Stimulated activated naive CD8-positive, alpha-beta T cell treated with anti-CD3 and anti-CD28 coated beads, Interleukin-15, amount 100 ng/mL, for 72 hours (primary cell): ENCODE data around the gene SECISBP2L.
"Not testable (repeated sequence)": the region's sequence is repeated elsewhere in the genome, so short reads cannot be mapped to it uniquely, and the experiment has no call there.

Source experiments
- ATAC-seq: fragments of 150-1000 bp; cut with Tn5 transposase; 2 replicates; pipeline ENCODE4 v1.10.0; 2021; ENCODE audit warnings: mild to moderate bottlenecking, moderate library complexity
- DNase-seq, 2 donors: peaks; one replicate each; pipeline ENCODE4 v3.0.0; 2021 to 2022
- H3K27ac Mint-ChIP-seq, 2 donors: one replicate each; pipeline ENCODE4 v1.8.0; 2022; ENCODE audit warnings: mild to moderate bottlenecking in 2 of 2, mixed read lengths in 2 of 2, moderate library complexity in 2 of 2
- H3K27me3 Mint-ChIP-seq: one replicate; pipeline ENCODE4 v1.8.0; 2022; ENCODE audit warnings: mixed read lengths
- H3K4me1 Mint-ChIP-seq: one replicate; pipeline ENCODE4 v1.8.0; 2022; ENCODE audit warnings: mild to moderate bottlenecking, mixed read lengths
- H3K4me3 Mint-ChIP-seq, 2 donors: one replicate each; pipeline ENCODE4 v1.8.0; 2022; ENCODE audit warnings: mild to moderate bottlenecking in 2 of 2, mixed read lengths in 2 of 2, moderate library complexity in 1 of 2
- H3K9me3 Mint-ChIP-seq, 2 donors: one replicate each; pipeline ENCODE4 v1.8.0; 2022; ENCODE audit warnings: mixed read lengths in 2 of 2

SECISBP2L gene, protein sequence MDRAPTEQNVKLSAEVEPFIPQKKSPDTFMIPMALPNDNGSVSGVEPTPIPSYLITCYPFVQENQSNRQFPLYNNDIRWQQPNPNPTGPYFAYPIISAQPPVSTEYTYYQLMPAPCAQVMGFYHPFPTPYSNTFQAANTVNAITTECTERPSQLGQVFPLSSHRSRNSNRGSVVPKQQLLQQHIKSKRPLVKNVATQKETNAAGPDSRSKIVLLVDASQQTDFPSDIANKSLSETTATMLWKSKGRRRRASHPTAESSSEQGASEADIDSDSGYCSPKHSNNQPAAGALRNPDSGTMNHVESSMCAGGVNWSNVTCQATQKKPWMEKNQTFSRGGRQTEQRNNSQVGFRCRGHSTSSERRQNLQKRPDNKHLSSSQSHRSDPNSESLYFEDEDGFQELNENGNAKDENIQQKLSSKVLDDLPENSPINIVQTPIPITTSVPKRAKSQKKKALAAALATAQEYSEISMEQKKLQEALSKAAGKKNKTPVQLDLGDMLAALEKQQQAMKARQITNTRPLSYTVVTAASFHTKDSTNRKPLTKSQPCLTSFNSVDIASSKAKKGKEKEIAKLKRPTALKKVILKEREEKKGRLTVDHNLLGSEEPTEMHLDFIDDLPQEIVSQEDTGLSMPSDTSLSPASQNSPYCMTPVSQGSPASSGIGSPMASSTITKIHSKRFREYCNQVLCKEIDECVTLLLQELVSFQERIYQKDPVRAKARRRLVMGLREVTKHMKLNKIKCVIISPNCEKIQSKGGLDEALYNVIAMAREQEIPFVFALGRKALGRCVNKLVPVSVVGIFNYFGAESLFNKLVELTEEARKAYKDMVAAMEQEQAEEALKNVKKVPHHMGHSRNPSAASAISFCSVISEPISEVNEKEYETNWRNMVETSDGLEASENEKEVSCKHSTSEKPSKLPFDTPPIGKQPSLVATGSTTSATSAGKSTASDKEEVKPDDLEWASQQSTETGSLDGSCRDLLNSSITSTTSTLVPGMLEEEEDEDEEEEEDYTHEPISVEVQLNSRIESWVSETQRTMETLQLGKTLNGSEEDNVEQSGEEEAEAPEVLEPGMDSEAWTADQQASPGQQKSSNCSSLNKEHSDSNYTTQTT

DNA sequence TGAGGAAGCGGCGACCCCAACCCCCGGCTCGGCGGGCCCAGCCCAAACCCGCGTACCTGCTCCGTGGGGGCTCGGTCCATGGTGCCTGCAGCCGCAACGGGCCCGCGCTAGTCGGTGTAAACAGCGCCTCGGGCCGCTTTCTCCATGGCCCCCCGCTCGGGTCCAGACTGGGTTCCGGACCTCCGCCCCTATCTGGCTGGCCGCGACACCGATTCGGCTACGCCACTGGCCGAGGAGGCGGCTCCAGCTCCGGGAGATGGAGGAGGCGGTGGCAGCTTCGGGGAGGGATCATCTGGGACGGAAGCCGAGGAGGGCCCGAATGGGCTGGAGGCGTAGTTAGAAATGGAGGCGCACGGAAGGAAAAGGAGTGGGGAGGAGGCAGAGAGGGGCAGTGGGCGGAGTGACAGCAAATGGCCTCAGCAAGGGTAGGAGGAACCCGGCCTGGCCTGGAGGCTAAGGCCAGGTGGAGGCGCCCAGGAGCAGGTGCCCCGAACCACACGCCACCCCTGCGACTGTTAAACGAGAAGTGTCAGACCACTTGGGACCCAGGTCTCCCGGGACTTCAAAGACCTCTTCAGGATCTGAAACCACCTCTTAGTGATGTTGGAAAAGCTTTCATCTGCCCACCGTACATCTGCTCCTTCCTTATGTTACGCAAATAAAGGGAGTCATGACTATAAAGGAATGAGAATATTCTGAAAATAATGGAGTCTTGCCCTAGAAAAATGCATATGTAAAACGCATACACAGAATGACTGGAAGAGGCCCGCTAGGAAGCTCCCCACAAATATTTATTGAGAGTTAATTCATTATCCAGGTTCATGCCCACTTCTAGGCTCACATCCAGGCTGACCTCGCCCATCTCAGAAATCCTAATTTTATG is at the start of gene SECISBP2L:
Gene SECISBP2L (minus strand): TSS at position 227 of the 883 bp plus-strand sequence. CDS start 147 bp downstream, at position 80.
- H3K27ac Mint-ChIP-seq: peak within 1 kb of the TSS; percentile 93 to 97

DNA sequence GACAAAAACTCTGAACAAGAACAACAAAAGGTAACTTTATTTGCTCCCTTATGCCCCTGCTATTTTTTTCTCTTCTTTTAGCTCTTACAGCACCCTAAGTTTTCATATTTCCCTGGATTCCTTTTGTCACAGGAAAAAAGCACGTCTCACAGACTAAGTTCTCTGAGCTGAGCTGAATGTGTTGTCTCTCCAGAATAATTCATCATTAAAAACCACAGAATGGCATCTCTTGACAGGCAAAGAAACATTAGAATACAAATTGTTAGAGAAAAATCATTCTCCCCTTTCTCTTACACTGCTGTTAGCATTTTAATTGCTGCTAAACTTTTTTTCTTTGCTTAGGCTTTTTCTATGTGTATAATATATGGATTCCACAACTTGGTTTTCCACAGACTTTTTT is 48.7 kb upstream of the SECISBP2L start:
- Mint-ChIP-seq H3K27ac (no peak overlapping the region), H3K4me1 (no peaks in the 10 kb centered on the region), H3K9me3 (no peaks in the 10 kb centered on the region), H3K4me3 (no peak overlapping the region), H3K27me3 (no peaks in the 10 kb centered on the region)
- ATAC-seq (no peak), DNase-seq (no peak)

More for the DNA sequence above, at the start of gene SECISBP2L:
- ATAC-seq (peak; percentile 96), DNase-seq (peak; percentile 85 to 92)
- Mint-ChIP-seq H3K4me3 (peak within 1 kb of the TSS; percentile 98 to 99), H3K4me1 (peaks cover 24% of the 10 kb centered on the region), H3K9me3 (peaks cover 0 to 4% of the 10 kb centered on the region in 2 donors), H3K27me3 (no peaks in the 10 kb centered on the region)

GRCh38 chr15:49093252-49094105 is 47.2 kb upstream of the SECISBP2L start:
- no peak for ATAC-seq
- no peak overlapping the region for H3K4me3 Mint-ChIP-seq
- no peaks in the 10 kb centered on the region for H3K27me3 Mint-ChIP-seq
- no peak for DNase-seq
- peak overlapping the region in 1 of 2 donors; percentile 28 for H3K27ac Mint-ChIP-seq
- no peaks in the 10 kb centered on the region for H3K4me1 Mint-ChIP-seq
- no peaks in the 10 kb centered on the region for H3K9me3 Mint-ChIP-seq

- ATAC-seq: no peak
- H3K27ac Mint-ChIP-seq: no peak overlapping the region
- no peaks in the 10 kb centered on the region for H3K9me3 Mint-ChIP-seq
These were observed 42.8 kb upstream of the SECISBP2L start for GRCh38 chr15:49088996-49089395.

DNA sequence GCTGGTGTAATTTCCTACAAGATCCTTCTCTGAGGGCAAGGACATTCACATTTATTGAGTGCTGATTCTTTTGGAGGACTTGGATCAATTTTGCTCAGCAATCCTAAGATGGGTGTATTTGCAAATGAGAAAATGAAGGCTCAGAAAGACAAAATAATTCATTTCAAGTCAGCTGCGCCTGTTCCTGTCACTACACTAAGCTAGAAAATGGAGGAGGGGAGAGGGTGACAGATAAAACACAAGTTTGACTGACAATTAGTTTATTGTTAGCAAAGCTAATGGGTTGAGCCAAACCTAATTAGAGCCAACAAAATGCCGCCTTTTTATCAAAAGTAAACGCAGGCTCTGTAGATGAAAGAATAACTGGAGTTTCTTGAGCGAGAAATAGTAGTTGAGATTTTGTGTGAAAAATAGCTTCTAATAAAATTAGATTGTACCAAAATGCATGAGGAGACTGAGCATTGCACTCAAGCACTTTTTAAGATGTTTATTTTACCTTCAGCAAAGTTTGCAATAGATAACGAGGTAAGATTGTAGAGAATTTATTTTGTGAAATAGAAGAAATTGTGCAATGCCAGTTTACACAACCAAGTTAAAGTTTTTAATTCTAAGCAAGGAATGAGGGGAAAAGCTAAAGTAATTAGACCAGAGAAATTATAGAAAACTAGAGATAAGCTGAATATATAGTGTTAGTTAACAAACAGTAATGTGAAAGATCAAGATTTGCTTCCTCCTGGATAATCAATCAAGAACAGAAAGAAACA is 39.6 kb upstream of the SECISBP2L start:
- no peaks in the 10 kb centered on the region for H3K9me3 Mint-ChIP-seq
- no peaks in the 10 kb centered on the region for H3K4me1 Mint-ChIP-seq
- H3K27me3 Mint-ChIP-seq: peaks cover 5% of the 10 kb centered on the region
- ATAC-seq: no peak
- H3K27ac Mint-ChIP-seq: no peak overlapping the region
- no peak for DNase-seq
- H3K4me3 Mint-ChIP-seq: no peak overlapping the region

More at GRCh38 chr15:49088996-49089395, 42.8 kb upstream of the SECISBP2L start:
- Mint-ChIP-seq H3K27me3 (peaks cover 5% of the 10 kb centered on the region), H3K4me3 (no peak overlapping the region), H3K4me1 (no peaks in the 10 kb centered on the region)
- DNase-seq: no peak

DNA sequence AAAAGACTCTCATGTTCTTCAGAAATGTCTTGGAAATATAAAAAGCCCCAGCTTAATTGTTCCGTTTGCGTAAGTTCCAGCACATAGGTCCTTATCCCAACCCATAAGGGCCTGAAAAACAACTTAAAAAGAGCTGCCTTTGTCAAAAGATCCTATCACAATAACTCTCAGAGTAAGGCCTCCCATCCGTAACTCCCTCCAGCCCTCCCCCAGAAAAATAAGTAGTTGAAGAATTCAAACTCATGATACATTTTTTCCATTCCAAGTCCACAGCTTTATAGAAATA is 38.0 kb upstream of the SECISBP2L start:
- Mint-ChIP-seq H3K4me1 (no peaks in the 10 kb centered on the region), H3K4me3 (no peak overlapping the region), H3K9me3 (no peaks in the 10 kb centered on the region), H3K27ac (no peak overlapping the region), H3K27me3 (peaks cover 5% of the 10 kb centered on the region)
- no peak for DNase-seq
- no peak for ATAC-seq

DNA sequence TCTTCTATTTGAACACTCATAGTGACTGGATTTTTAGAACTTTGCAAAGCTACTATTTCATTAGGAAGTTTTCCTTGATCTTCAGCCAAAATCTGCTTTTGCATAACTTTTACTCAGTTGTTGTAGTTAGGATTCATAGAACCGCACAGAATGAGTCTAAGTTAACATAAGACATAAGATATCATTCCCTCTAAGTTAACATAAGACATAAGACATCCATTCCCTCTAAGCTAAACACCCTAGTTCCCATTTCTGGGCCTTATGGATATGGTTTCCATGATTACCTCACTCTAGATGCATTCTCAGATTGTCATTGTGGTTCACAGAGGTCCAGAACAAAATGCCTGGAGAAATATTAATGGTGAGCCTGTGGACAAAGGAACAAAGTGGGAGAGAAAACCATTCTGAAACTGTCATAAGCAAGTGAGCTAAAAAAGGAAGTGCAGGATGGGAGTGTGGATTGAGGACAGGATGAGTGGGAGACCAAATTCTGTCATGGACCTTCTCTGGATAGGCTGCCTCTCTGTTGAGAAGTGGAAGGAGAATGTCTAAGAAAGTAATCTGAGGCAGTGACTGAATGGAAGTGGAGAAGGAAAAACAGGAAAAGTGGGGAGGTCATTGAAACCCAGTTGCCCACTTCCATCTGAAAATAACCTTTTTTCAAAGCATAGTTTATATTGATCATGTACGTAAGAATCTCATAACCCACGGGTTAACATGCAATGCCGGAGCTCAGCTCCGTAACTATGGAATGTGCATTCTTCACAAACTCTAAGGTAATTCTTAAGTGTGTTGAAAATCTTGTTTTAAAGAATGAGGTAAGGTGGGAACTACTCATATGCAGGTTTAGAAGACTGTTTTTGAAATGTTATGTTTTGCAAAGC is 37.4 kb upstream of the SECISBP2L start:
- Mint-ChIP-seq H3K27me3 (peaks cover 5% of the 10 kb centered on the region), H3K9me3 (no peaks in the 10 kb centered on the region), H3K4me3 (no peak overlapping the region), H3K27ac (no peak overlapping the region), H3K4me1 (no peaks in the 10 kb centered on the region)
- no peak for DNase-seq
- no peak for ATAC-seq

GRCh38 chr15:49082960-49083359 is 36.7 kb upstream of the SECISBP2L start:
- Mint-ChIP-seq H3K4me3 (no peak overlapping the region), H3K27ac (no peak overlapping the region), H3K9me3 (no peaks in the 10 kb centered on the region), H3K4me1 (no peaks in the 10 kb centered on the region), H3K27me3 (peaks cover 5% of the 10 kb centered on the region)
- DNase-seq: no peak
- ATAC-seq: no peak

- no peak for ATAC-seq
- DNase-seq: no peak
- no peaks in the 10 kb centered on the region for H3K9me3 Mint-ChIP-seq
- H3K4me3 Mint-ChIP-seq: no peak overlapping the region
- H3K27ac Mint-ChIP-seq: no peak overlapping the region
- peaks cover 11% of the 10 kb centered on the region for H3K27me3 Mint-ChIP-seq
- no peaks in the 10 kb centered on the region for H3K4me1 Mint-ChIP-seq
These were observed 33.2 kb upstream of the SECISBP2L start for GRCh38 chr15:49079340-49080039.

DNA sequence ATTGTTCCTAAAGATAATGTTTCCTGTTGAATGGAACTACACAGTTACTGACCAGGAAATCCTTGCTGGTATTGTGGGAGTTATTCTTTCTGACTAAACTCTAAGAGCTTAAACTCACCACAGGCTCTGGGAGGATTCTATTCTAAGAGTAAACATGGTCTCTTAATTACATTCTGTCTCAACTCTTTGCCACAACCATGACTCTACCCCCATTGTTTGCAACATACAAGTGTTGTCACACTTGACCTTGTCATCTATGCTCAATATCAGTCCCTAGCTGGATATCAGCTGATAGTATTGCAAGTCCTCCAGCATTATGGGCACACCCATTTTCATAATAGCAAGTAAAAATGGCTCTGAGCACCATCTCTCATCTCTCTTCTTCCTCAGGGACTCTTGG is 29.6 kb upstream of the SECISBP2L start:
- Mint-ChIP-seq H3K27ac (no peak overlapping the region), H3K9me3 (no peaks in the 10 kb centered on the region), H3K4me1 (no peaks in the 10 kb centered on the region), H3K4me3 (no peak overlapping the region), H3K27me3 (peaks cover 35% of the 10 kb centered on the region)
- DNase-seq (no peak), ATAC-seq (no peak)

- ATAC-seq, H3K4me3 Mint-ChIP-seq, H3K4me1 Mint-ChIP-seq, DNase-seq, H3K27ac Mint-ChIP-seq, H3K9me3 Mint-ChIP-seq: not testable (repeated sequence)
- H3K27me3 Mint-ChIP-seq: peaks cover 46% of the 10 kb centered on the region
These were observed 28.5 kb upstream of the SECISBP2L start for GRCh38 chr15:49074589-49075287.

DNA sequence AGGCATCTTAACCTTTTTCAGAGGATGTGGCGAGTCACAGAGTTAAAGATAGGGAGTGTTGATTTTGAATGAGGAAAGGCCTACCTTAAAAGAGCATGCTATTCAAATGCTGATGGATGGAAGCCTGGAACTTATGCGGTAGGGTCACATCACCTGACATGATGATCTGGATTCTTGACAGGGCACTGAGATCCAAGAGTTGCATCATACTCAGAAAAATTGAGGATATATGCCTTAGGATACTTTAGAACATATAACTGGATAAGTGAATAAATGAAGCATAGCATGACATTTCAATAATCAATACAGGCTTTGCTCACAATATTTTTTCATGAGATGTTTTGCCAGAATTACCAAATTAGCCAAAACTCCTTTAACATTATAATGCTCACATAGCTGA is 20.1 kb upstream of the SECISBP2L start:
- ATAC-seq (no peak), DNase-seq (no peak)
- Mint-ChIP-seq H3K9me3 (peaks cover 0 to 5% of the 10 kb centered on the region in 2 donors), H3K27ac (no peak overlapping the region), H3K27me3 (peaks cover 30% of the 10 kb centered on the region), H3K4me1 (no peaks in the 10 kb centered on the region), H3K4me3 (no peak overlapping the region)
